NCI-H128 (cell line): ENCODE data around the gene NWD2.
"Not testable (repeated sequence)": the region's sequence is repeated elsewhere in the genome, so short reads cannot be mapped to it uniquely, and the experiment has no call there.

Experiments
- DNase-seq: peaks from one replicate; lab custom pipeline; 2025; ENCODE audit not compliant: unreplicated experiment; lab: John Stamatoyannopoulos, UW

NWD2 gene, protein sequence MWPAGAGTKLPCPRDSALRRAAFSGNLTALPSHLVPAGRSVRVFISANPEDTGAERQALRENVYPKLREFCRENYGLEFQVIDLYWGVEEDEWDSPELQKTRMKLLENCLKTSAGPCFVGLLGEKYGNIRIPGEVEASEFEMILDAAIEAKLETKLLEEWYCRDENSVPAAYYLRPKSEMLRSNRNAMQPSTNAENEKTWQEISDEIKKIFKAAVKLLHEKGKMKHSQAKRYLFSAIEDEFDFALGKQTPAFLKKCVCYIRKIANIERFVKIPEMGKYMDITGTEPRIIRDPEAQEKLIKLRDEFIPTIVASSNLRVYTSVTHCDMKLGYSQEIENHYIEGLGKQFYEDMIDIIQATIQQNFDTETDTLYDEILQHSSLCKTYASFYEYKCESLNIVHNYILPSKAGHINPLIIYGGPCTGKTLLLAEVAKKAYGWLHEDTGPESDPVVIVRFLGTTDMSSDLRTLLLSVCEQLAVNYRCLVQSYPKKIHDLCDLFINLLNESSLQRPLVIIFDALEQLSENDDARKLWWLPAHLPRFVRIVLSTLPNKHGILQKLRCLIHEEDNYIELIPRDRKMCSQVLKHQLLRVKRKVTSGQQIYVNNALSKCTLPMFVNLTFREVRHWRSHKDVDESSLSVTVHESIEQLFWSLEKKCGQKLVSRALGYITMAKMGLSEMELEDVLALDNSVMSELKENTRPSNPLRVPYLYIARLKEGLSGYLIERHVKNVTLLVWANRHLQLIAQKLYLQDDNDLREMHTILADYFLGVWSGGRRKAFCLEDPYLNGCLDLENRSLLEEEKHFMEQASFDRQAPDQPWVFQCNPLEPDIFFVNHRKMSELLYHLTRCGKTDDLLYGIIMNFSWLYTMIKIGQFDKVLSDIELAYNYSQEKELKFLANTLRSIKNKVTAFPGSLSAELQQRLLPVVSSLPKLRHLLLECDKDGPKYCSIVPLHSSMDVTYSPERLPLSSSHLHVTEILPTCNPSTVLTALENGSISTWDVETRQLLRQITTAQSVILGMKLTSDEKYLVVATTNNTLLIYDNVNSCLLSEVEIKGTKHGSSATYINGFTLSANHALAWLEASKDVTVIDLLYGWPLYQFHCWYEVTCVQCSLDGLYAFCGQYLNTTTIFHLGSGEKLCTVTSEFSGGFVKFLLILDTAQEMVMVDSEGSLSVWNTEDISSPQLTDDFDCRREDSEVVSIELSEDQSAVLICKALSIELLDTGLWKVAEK (N-terminal part only)

GRCh38 chr4:37244583-37245390, at the start of gene NWD2:
TSS of gene NWD2 (plus strand) at chr4:37244743. CDS start at chr4:37245068, 325 bp downstream.
- DNase-seq, result no peak

- no peak for DNase-seq
Measured at GRCh38 chr4:37197899-37198298, 46.6 kb upstream of the NWD2 start.

GRCh38 chr4:37204740-37205139, 39.8 kb upstream of the NWD2 start:
- not testable (repeated sequence) for DNase-seq

GRCh38 chr4:37216209-37216608, 28.3 kb upstream of the NWD2 start:
- no peak for DNase-seq

GRCh38 chr4:37219242-37219641, 25.3 kb upstream of the NWD2 start:
- no peak for DNase-seq

- no peak for DNase-seq
Measured at GRCh38 chr4:37219990-37220389, 24.6 kb upstream of the NWD2 start.

DNA sequence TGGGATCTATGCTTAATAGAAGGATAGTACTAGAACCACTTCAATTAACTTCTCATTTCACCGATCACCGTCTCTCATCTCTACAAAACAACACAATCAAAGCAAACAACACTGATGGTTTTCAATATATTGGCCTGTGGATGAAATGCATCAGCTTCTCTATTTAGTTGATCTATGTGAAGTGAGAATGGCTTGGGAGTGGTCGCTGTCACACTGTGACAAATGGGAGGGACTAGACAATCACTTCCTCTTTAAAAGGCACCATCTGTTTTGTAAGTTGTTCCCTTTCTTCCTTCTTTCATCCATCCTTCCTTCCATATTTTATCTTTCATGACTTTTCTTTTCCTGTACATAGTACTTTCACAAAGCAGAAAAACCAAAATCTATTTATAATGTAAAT, 23.9 kb upstream of the NWD2 start:
- DNase-seq, result no peak

GRCh38 chr4:37223732-37224131, 20.8 kb upstream of the NWD2 start:
- DNase-seq, result no peak

- no peak for DNase-seq
Measured at GRCh38 chr4:37224854-37225253, 19.7 kb upstream of the NWD2 start.

DNA sequence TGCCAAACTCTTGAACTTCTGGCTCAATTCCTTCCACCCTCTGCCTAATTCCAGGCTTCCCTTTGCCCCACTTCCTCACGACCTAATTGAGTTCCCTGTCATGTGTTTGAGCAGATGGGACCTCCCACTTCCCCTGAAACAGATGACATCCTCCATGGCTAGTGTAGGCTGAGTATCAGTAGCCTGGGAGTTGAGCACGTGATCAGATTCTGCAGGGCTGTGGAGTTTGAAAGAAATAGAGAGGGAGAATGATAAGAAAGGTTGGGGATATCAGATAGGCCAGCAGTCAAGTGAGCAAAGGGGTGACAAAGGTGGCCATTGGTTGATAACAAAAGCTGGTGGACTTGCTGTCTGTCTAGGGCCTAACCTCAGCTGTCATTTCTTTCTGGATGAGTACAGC, 18.8 kb upstream of the NWD2 start:
- no peak for DNase-seq

- no peak for DNase-seq
Measured at GRCh38 chr4:37232315-37232714, 12.2 kb upstream of the NWD2 start.

DNA sequence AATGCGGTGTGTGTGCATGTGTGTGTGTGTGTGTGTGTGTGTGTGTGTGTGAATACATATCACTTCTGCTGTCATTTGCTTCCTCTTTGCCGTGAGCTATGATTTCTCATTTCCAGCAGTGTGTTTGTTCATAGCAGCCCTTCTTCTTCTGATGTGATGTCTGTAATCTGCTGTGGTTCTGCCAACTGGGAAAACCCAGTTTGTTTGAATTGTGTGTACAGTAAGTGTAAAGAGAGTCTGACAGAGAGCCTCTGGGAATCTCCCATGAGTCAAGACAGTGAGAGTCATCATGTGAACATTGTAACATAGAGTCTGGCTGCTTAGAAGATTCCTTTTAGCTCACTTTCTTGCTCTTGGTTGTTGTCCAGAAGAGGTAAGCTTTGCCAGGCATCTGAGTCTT, 8.4 kb upstream of the NWD2 start:
- no peak for DNase-seq

DNA sequence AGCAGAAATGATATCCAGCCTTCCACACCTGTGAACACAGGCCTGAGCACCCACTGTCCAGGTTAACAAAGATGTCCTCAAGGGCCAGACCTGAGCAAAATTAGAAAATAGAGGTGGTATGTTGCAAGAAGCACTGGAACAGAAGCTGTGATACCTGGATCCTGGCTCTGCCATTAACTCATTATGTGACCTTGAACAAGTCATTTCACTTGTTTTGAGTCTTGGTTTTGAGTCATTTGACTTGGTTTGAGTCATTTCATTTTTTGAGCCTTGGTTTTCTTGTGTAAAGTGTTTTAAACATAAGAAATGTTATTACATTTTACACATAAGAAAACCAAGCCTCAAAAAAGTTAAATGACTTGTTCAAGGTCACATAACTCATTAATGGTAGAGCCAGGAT, 2.9 kb upstream of the NWD2 start:
- DNase-seq, result no peak

DNA sequence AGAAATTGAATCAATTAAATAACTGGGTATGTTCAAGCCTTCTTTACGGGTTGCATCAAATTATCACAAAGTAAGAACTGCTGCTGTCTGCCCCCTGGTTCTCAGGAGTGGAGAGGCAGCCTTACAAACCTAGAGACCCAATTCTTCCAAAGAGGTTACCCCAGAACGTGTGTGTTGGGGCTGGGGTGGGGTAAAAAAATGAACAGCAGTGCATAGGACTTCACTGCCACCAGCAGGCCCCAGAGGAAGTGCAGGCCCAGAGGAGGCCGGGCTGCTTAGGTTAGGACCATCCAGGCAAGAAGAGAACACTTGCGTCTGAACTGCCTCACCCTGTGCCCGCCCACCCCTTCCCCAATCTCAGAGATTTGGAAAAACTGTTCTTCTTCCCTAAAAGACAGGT, 1.5 kb upstream of the NWD2 start:
- DNase-seq, result no peak

DNA sequence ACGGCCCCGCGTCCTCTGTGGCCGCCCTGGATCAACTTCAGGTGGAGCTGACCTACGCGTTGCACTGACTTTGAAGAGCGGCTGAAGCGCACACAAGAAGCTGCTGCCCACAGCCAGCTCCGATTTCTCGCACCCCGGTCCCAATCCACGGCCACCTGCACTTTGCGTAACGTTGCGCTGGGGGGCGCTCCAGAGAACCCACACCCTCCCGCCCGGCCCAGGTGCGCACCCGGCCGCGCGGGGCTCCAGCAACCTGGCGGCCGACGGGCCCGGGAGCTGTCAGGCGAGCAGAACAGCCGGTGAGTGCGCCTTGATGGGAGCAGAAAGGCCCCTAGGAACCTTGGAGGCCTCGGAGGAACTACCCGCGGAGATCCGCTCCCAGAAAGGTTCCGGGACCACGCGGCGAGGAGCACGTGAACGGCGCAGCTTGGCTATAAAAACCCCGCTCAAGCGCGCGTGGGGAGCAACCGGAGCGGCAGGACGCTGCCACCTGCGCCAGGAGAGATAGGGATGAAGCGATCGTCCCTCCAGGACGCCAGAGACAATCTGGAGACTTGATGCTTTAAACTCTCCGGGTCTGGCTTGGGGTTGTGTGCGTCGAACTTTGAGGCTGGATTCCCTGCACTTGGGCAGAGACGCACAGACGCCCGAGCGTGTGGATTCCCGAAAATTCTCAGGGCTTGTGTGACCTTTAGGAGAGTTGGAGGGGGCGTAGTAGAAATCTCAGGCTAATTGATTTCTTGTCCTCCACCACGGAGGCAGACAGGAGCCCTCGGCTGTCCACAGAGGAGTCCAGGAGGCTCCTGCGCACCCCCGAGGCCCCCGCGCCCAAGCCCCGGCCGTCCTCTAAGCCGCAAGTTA, 591 bp upstream of the NWD2 start:
- DNase-seq, result peak; percentile 1

DNA sequence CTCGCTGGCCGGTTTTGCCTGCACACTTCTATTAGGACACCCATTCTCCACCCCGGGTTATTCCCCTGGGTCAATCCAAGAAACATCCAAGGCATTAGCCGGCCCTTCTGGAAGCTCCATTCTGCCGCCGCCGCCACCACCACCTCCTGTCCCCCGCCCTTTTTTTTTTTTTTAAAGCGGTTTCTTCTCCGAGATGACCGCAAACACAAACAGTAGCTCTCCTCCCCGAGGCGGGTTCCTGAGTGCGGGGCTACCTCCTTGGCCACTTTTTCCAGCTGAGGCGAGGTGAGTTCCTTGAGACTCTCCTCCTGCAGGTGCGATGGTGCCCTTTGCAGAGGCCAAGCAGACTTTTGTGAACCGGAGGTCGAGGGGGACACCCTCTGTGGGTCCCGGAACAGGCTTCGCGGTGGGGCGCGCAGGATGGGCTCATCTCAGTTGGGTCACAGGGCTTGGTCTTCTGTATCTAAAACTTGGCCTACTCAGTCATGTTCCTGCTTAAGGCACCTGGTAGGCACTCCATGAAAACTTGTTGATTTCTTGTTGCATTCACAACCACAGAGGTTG, 930 bp downstream of the NWD2 start:
- no peak for DNase-seq

DNA sequence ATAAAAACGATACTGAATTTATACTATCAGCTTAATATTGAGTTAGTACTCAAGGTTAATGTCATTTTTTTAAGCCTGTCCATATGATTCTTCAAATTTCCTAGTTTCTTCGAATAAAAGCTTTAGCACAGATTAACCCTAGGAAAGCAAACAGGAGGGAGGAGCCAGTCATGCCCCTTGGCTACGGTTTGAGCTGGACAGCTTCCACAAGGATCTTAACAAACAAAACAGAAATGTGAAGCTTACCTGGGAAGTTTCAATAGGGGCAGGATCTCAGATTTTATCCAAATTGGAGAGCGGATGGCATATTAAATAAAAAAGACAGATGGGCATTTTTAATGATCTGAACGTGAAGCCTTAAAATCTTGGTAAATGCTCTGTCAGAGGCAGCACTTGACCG, 2.3 kb downstream of the NWD2 start:
- no peak for DNase-seq

- no peak for DNase-seq
Measured at GRCh38 chr4:37258221-37258620, 13.7 kb downstream of the NWD2 start.

DNA sequence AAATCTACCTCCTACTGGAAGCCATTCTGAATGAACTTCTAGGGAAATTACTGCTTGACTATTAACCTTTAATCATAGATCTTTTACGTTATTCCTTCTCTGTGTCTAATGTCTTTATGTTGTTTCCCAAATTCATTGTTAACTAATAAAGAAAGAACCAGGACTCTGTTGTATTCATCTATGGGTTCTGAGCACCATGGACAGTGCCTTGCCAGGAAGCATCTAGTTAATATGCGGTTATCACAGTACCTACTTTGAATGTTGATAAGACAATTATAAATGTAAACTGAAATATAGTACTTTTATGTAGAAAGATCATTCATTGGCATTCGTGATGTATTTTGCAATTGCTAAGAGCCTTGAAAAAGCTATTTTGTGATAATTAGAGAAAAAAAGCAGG, 23.8 kb downstream of the NWD2 start:
- no peak for DNase-seq
